Tibial nerve (tissue), 4 donors: ENCODE measurements around the gene TESK2. TPM values are rescaled to one million over a fixed set of nuclear protein-coding genes. Genes with fewer than 3 reads are reported as not detected.
"Not testable (repeated sequence)": the region's sequence is repeated elsewhere in the genome, so short reads cannot be mapped to it uniquely, and the experiment has no call there.

Experiments
- DNase-seq, 2 donors: peaks; one replicate each; pipeline ENCODE4 v3.0.0-alpha.2; 2019; ENCODE audit warnings: low spot score in 2 of 2
- H3K27ac ChIP-seq, 4 donors: fragments of 200-600 bp; sonication (generic) in 3 of 4; one replicate each; pipeline ENCODE4 v1.5.1; 2017 to 2019; ENCODE audit warnings: mild to moderate bottlenecking in 1 of 4
- H3K27me3 ChIP-seq, 2 donors: fragments of 200-600 bp; sonication (generic) in 1 of 2; one replicate each; pipeline versions ENCODE4 v1.5.1 to v1.6.0; 2017 to 2019
- H3K36me3 ChIP-seq, 3 donors: fragments of 200-600 bp; sonication (generic); one replicate each; pipeline ENCODE4 v1.5.1; 2018 to 2019
- H3K4me1 ChIP-seq, 4 donors: fragments of 200-600 bp; sonication (generic) in 3 of 4; one replicate each; pipeline ENCODE4 v1.5.1; 2017 to 2019
- H3K4me3 ChIP-seq, 4 donors: fragments of 200-600 bp; sonication (generic) in 3 of 4; one replicate each; pipeline ENCODE4 v1.5.1; 2017 to 2019; ENCODE audit warnings: mild to moderate bottlenecking in 1 of 4, moderate library complexity in 1 of 4
- H3K9me3 ChIP-seq, 4 donors: fragments of 200-600 bp; sonication (generic) in 3 of 4; one replicate each; pipeline ENCODE4 v1.5.1; 2017 to 2019
- EP300 ChIP-seq, 2 donors: sonication (generic); formaldehyde crosslinking; IDR thresholded peaks; one replicate each; pipeline ENCODE4 v1.6.1; 2017; ENCODE audit warnings: antibody characterized with exemption in 2 of 2, mild to moderate bottlenecking in 1 of 2
- POLR2A ChIP-seq, 2 donors: fragments of 450-650 bp; IDR thresholded peaks; one replicate each; pipeline ENCODE4 v1.6.1; 2017; ENCODE audit warnings: antibody characterized with exemption in 2 of 2, mild to moderate bottlenecking in 2 of 2, moderate library complexity in 2 of 2
- WGBS, 2 donors: methylation state at CpG; one replicate each; pipeline ENCODE4 v1.1.5; 2018; 5-methylcytosine and 5-hydroxymethylcytosine counted together
- total RNA-seq, 4 donors: library from RNA; depleted of rRNA; stranded (reverse); fragments of >200 nt; gene quantifications; one replicate each; pipeline ENCODE4 v1.1.0, GENCODE V29; 2016
- TF ChIP-seq, protein P1 (sequence below), 5 experiments: fragments of 200-600 bp in 3 of 5; fragments of 450-650 bp in 2 of 5; sonication (generic) in 3 of 5; IDR thresholded peaks; one replicate each; pipeline ENCODE4 v1.5.1; 2016 to 2019; ENCODE audit warnings: antibody characterized with exemption in 5 of 5, mild to moderate bottlenecking in 3 of 5, moderate library complexity in 2 of 5

The TESK2 gene
- total RNA-seq, 4 donors from 2014 or later, result 3.9 to 11.7 (median 8.5) TPM

DNA sequence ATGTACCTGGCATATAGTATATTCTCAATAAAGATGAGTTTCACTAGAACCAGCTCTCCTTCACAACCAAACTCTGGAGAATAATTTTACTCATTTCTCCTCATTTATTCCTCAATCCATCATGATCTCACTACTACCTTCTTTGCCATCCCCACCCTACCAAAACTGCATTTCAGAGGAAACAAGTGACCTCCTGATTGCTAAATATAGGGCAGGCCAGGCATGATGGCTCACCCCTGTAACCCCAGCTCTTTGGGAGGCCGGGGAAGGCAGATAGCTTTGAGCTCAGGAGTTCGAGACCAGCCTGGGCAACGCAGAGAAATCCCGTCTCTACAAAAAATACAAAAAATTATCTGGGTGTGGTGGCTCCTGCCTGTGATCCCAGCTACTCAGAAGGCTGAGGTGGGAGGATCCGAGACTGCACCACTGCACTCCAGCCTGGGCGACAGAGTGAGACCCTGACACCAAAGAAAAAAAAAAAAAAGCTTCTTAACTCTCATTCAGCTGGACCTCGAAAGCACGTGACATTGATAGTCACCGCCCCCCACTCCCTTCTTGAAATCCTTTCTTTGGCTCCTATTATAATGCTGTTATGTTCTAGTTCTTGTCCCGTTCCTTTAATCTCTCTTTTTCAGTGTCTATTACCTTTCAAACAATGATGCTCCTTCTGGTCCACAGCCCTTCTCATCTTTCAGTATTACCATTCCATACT is 2.1 kb downstream of the TESK2 start:
- no peaks in the 10 kb centered on the region for H3K36me3 ChIP-seq
- DNase-seq, result no peak
- TF ChIP-seq EP300 (IDR thresholded peaks at IDR 0.05) (no peak), POLR2A (IDR thresholded peaks at IDR 0.05) (no peak)
- TF ChIP-seq, protein P1, sequence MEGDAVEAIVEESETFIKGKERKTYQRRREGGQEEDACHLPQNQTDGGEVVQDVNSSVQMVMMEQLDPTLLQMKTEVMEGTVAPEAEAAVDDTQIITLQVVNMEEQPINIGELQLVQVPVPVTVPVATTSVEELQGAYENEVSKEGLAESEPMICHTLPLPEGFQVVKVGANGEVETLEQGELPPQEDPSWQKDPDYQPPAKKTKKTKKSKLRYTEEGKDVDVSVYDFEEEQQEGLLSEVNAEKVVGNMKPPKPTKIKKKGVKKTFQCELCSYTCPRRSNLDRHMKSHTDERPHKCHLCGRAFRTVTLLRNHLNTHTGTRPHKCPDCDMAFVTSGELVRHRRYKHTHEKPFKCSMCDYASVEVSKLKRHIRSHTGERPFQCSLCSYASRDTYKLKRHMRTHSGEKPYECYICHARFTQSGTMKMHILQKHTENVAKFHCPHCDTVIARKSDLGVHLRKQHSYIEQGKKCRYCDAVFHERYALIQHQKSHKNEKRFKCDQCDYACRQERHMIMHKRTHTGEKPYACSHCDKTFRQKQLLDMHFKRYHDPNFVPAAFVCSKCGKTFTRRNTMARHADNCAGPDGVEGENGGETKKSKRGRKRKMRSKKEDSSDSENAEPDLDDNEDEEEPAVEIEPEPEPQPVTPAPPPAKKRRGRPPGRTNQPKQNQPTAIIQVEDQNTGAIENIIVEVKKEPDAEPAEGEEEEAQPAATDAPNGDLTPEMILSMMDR (IDR thresholded peaks at IDR 0.05), result no peak
- H3K9me3 ChIP-seq, result no peaks in the 10 kb centered on the region
- H3K27ac ChIP-seq, result no peak overlapping the region
- H3K27me3 ChIP-seq, result no peaks in the 10 kb centered on the region
- WGBS, 2 donors, result 67 to 85% methylated on average over 10 of the region's 10 CpGs
- H3K4me3 ChIP-seq, result no peak overlapping the region
- H3K4me1 ChIP-seq, result peaks cover 0 to 21% (median 12%) of the 10 kb centered on the region in 4 donors

DNA sequence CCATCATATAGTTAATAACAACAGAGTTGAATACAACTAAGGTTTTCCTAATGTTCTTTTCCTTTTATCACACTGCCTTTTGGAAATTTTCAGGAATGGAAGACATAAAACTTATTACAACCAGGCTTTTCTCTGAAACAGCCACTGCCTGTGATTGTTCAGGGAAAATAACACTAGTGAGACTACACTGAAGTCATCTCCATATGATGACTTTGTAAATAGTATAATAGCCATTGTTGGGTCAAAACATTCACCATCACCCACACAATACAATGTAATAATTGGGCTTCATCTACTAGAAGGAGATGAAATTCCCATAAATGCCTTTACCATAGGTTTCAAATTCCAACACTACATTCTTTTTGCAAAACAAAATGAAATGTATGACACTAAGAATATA is 5.0 kb downstream of the TESK2 start:
- Histone ChIP-seq H3K27ac (no peak overlapping the region), H3K4me1 (peaks cover 0 to 14% (median 8%) of the 10 kb centered on the region in 4 donors), H3K4me3 (no peak overlapping the region), H3K9me3 (no peaks in the 10 kb centered on the region), H3K36me3 (no peaks in the 10 kb centered on the region), H3K27me3 (no peaks in the 10 kb centered on the region)
- DNase-seq, result no peak
- TF ChIP-seq EP300 (IDR thresholded peaks at IDR 0.05) (no peak), POLR2A (IDR thresholded peaks at IDR 0.05) (no peak)
- TF ChIP-seq, protein P1 (IDR thresholded peaks at IDR 0.05), result no peak

DNA sequence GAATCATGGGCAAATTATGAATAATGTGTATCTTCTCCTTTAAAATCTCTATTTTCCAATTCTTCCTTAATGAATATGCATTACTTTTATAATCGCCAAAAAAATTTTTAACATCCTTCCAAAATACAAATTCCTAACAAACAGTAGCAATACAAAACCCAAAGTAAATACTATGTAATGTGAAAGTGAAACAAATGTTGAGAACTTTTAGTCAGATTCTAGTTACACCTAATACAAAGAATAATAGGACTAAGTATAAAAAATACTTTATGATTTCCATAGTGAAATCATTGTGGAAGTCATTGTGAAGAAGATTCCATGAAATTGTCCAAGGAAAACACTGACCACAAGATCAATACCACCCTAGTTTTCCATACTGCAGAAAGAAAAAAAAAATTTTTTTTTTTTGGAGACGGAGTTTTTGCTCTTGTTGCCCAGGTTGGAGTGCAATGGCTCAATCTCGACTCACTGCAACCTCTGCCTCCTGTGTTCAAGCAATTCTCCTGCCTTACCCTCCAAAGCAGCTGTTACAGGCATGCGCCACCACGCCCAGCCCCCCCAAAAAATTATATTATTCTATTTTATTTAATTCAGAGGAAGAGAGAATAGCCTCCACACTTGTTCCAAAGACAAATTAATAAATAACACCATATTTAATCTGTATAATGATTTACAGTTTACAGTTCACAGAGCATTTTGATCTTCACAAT is 11.8 kb downstream of the TESK2 start:
- no peak for DNase-seq
- TF ChIP-seq, protein P1 (IDR thresholded peaks at IDR 0.05), result no peak
- no peak for TF ChIP-seq EP300 (IDR thresholded peaks at IDR 0.05)
- TF ChIP-seq POLR2A (IDR thresholded peaks at IDR 0.05), result no peak
- H3K36me3 ChIP-seq, result no peaks in the 10 kb centered on the region
- H3K27ac ChIP-seq, result no peak overlapping the region
- no peak overlapping the region for H3K4me3 ChIP-seq
- WGBS, 2 donors, result 70 to 71% methylated on average over 5 of the region's 5 CpGs
- peaks cover 0 to 6% (median 0%) of the 10 kb centered on the region in 4 donors for H3K4me1 ChIP-seq
- H3K27me3 ChIP-seq, result no peaks in the 10 kb centered on the region
- no peaks in the 10 kb centered on the region for H3K9me3 ChIP-seq

DNA sequence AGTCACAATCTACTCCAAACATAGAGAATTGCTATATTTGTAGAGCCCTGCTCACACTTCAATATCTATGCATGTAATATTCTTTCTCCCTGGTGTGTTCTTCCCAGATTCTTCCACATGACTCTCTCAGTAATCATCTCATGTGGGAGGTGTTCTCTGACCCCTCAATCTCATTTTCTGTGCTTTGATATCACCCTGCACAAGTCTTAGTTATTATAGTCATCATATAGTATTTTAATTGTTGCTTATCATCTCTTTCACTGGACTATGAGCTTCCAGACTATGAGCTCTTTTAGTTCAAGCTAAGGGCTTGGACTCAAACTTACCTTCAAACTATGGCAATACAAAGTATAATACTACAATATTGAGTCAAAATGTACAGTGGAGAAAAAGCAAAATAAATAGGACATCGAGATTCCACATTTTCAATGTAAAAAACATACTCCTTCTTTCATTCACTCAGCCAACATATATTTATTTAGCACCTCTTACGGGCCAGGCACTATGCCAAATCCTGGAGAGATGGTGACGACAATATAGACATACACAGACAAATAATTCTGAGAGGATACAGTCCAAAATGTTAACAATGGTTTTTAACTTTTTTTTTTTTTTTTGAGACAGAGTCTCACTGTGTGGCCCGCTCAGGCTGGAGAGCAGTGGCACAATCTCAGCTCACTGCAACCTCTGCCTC is 12.7 kb downstream of the TESK2 start:
- Histone ChIP-seq H3K36me3 (no peaks in the 10 kb centered on the region), H3K27ac (no peak overlapping the region), H3K4me1 (peaks cover 0 to 6% (median 0%) of the 10 kb centered on the region in 4 donors), H3K4me3 (no peak overlapping the region), H3K9me3 (no peaks in the 10 kb centered on the region), H3K27me3 (no peaks in the 10 kb centered on the region)
- DNase-seq, result no peak
- TF ChIP-seq POLR2A (IDR thresholded peaks at IDR 0.05), result no peak
- WGBS, 2 donors, result 69 to 70% methylated on average over 4 of the region's 4 CpGs

DNA sequence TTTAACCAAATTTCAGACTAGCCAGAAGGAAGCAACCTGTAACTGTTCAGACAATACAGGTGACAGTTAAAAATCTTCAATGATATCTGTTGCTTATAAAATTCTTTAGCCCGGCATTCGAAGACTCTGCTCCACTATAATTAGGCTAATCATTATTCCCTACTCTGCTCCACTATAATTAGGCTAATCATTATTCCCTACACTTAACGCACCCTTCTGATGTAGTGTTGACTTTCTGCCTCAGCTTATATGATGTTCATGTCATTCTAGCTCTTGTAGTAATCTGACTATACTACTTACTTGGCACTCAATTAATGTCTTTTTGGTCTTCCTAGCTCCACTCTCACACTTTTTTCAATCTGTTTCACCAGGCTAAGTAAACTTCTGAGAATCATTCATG is 13.3 kb downstream of the TESK2 start:
- Histone ChIP-seq H3K27ac (no peak overlapping the region), H3K4me3 (no peak overlapping the region), H3K36me3 (no peaks in the 10 kb centered on the region), H3K4me1 (peaks cover 0 to 6% (median 0%) of the 10 kb centered on the region in 4 donors), H3K9me3 (no peaks in the 10 kb centered on the region), H3K27me3 (no peaks in the 10 kb centered on the region)
- WGBS, 2 donors, result 86 to 94% methylated on average over 3 of the region's 3 CpGs
- no peak for DNase-seq
- TF ChIP-seq EP300 (IDR thresholded peaks at IDR 0.05), result no peak
- TF ChIP-seq, protein P1 (IDR thresholded peaks at IDR 0.05), result no peak
- TF ChIP-seq POLR2A (IDR thresholded peaks at IDR 0.05), result no peak

DNA sequence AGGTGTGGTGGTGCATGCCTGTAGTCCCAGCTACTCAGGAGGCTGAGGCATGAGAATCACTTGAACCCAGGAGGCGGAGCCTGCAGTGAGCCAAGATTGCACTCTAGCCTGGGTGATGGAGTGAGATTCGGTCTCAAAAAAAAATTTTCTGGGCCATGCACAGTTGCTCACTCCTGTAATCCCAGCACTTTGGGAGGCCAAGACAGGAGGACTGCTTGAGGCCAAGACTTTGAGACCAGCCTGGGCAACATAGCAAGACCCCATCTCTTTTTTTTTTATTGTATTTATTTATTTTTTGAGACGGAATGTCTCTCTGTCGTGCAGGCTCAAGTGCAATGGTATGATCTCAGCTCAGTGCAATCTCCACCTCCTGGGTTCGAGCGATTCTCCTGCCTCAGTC is 16.8 kb downstream of the TESK2 start:
- H3K4me1 ChIP-seq, DNase-seq, H3K4me3 ChIP-seq, H3K36me3 ChIP-seq, H3K27me3 ChIP-seq, H3K9me3 ChIP-seq, H3K27ac ChIP-seq: not testable (repeated sequence)
- 93 to 96% methylated on average over 6 of the region's 6 CpGs for WGBS, 2 donors
